GM12875 (cell line): Measurements from ENCODE around the gene ZNF232.
A peak's percentile ranks its signal among the peaks of the same experiment; 100 is the strongest.

ENCODE experiments used
- H3K4me3 ChIP-seq: one replicate; pipeline ENCODE4 v1.5.1; 2011; ENCODE audit warnings: low read depth, low read length, control low read depth
- TF ChIP-seq, protein P1 (sequence below): IDR thresholded peaks from 2 replicates; pipeline ENCODE4 v1.5.1; 2011; ENCODE audit warnings: low read depth, mild to moderate bottlenecking, control low read depth, inconsistent platforms, low read length, moderate library complexity, borderline replicate concordance; ENCODE audit not compliant: insufficient read depth

ZNF232 gene

GRCh38 chr17:5099271-5099670 lies 12.4 kb downstream of the ZNF232 start:
- TF ChIP-seq, protein P1, sequence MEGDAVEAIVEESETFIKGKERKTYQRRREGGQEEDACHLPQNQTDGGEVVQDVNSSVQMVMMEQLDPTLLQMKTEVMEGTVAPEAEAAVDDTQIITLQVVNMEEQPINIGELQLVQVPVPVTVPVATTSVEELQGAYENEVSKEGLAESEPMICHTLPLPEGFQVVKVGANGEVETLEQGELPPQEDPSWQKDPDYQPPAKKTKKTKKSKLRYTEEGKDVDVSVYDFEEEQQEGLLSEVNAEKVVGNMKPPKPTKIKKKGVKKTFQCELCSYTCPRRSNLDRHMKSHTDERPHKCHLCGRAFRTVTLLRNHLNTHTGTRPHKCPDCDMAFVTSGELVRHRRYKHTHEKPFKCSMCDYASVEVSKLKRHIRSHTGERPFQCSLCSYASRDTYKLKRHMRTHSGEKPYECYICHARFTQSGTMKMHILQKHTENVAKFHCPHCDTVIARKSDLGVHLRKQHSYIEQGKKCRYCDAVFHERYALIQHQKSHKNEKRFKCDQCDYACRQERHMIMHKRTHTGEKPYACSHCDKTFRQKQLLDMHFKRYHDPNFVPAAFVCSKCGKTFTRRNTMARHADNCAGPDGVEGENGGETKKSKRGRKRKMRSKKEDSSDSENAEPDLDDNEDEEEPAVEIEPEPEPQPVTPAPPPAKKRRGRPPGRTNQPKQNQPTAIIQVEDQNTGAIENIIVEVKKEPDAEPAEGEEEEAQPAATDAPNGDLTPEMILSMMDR, result no peak
- H3K4me3 ChIP-seq, result no peak overlapping the region

GRCh38 chr17:5097101-5097834 lies 14.4 kb downstream of the ZNF232 start:
- TF ChIP-seq, protein P1, result no peak
- no peak overlapping the region for H3K4me3 ChIP-seq

DNA sequence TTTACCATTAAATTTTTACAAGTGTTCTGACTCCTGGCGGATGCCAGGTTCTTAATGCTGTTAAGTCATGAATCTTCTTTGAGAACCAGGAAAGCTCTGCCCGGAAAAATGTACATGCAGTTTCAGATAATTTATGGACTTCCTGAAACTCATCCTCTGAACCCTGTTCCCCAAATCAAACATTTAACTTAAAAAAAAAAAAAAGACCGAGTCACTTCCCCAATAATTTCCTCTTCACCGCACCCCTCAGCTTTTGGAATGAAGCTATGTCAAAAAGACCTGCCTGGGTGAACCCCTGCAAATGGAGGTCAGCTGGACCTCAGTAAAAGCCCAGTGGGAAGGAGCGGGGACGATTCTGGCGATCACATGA lies 15.0 kb downstream of the ZNF232 start:
- no peak overlapping the region for H3K4me3 ChIP-seq
- TF ChIP-seq, protein P1, result no peak

DNA sequence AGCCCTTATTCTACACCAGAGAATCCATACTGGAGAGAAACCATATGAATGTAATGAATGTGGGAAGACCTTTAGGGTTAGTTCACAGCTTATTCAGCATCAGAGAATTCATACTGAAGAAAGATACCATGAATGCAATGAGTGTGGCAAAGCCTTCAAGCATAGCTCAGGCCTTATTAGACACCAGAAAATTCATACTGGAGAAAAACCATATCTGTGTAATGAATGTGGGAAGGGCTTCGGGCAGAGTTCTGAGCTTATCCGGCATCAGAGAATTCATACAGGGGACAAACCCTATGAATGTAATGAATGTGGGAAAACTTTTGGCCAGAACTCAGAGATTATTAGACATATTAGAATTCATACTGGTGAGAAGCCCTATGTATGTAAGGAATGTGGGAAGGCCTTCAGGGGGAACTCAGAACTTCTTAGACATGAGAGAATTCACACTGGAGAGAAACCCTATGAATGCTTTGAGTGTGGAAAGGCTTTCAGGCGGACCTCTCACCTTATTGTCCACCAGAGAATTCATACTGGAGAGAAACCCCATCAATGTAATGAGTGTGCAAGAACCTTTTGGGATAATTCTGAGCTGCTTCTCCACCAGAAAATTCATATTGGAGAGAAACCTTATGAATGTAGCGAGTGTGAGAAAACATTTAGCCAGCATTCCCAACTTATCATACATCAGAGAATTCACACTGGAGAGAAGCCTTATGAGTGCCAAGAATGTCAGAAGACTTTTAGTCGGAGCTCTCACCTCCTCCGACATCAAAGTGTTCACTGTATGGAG lies 19.3 kb downstream of the ZNF232 start:
- TF ChIP-seq, protein P1, result no peak
- H3K4me3 ChIP-seq, result no peak overlapping the region

- no peak overlapping the region for H3K4me3 ChIP-seq
- TF ChIP-seq, protein P1, result no peak
Observed at GRCh38 chr17:5080591-5080990, 31.1 kb downstream of the ZNF232 start.

DNA sequence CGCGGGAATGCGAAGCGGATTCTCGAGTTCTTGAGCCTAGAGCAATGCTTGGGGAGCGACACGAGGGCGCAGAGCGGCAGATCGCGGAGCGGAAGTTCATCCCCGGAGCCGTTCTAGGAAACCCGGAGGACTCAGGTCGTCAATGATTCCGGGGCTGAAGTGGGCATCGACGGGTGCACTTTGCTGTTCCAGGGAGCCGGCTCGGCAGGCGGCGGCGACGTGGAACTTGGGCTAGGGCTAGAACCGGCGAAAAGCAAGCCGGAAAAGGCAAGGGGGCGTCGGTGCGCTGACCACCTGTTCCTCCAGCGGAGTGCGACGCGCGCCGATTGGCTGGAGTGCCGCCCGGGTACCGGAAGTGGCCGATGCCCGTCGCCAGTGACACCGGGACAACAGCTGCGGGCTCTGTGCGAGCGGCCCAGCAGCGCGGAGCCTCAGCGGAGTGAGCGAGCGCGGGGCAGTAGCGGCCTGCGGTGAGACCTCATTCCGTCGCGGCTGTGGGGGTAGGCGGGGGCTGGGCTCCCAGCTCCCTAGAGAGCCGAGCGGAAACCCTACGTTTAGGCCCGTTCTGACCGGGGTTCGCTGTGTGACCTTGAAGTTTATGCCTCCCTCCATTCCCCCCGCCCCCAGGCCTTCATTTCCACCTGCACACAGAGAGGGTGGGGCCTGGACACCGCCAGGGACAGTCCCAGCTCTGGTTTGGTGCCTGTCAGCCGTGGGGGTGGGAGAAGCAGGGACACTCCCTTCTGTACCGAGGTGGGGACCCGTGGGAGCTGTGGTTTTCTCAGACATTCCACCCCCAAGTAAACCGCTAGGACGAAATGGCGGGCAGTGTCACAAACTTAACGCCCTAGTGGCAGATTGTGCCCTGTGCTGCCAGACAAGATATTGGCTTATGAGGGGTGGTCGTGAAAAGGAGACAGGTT lies 33.3 kb downstream of the ZNF232 start, which contains the start of gene ZFP3:
Gene ZFP3 (plus strand): TSS at position 362 of the 923 bp plus-strand sequence. CDS start 13,038 bp downstream, outside the sequence.
- peak within 1 kb of the TSS; percentile 78 for H3K4me3 ChIP-seq
- TF ChIP-seq, protein P1, result peak; percentile 36; the same call in 1 of the 2 replicates
